ENCODE results near the gene SLC35E2B. TPM values are rescaled to one million over a fixed set of nuclear protein-coding genes. Genes with fewer than 3 reads are reported as not detected.

Gene SLC35E2B
- total RNA-seq, 1 experiment from 2014 or later = 26.4 TPM

DNA sequence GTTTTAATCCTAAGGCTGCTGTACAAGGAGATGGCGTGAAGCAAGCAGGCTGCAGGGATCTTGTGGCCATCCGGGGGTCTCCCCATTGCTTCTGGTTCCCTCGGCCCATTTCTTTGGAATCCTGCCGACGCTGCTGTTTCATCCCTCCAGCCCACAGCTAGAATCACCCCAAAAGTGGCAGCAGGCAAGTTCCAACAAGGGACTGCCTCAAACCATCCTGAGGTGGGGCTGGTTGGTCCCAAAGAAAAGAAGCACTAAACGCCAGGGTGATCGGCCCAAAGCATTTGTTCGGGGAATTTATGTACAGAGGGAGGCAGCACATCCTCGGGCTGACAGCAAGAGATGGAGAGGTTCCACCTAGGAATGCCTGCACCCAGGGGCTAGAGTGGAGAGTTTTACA is 81.8 kb downstream of the SLC35E2B start:
- TF ChIP-seq, protein P1, sequence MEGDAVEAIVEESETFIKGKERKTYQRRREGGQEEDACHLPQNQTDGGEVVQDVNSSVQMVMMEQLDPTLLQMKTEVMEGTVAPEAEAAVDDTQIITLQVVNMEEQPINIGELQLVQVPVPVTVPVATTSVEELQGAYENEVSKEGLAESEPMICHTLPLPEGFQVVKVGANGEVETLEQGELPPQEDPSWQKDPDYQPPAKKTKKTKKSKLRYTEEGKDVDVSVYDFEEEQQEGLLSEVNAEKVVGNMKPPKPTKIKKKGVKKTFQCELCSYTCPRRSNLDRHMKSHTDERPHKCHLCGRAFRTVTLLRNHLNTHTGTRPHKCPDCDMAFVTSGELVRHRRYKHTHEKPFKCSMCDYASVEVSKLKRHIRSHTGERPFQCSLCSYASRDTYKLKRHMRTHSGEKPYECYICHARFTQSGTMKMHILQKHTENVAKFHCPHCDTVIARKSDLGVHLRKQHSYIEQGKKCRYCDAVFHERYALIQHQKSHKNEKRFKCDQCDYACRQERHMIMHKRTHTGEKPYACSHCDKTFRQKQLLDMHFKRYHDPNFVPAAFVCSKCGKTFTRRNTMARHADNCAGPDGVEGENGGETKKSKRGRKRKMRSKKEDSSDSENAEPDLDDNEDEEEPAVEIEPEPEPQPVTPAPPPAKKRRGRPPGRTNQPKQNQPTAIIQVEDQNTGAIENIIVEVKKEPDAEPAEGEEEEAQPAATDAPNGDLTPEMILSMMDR (IDR thresholded peaks at IDR 0.05; ENCODE audit: insufficient read depth in 1 of 2, low read depth in 1 of 2, low read length in 1 of 2, severe bottlenecking in 1 of 2, unreplicated experiment in 1 of 2) = no peak
- H3K4me3 ChIP-seq (ENCODE audit: low read depth, low read length) = no peak overlapping the region
- H3K36me3 ChIP-seq (ENCODE audit: control insufficient read depth, insufficient read depth, low read length) = no peaks in the 10 kb centered on the region
- H3K27me3 Mint-ChIP-seq (ENCODE audit: insufficient read depth, unreplicated experiment) = no peaks in the 10 kb centered on the region
- ChIA-PET POLR2A (no interaction called here), CTCF (no interaction called here)
- peaks cover 23% of the 10 kb centered on the region for H3K36me3 Mint-ChIP-seq (ENCODE audit: insufficient read depth, unreplicated experiment)
- 0 out of 2 replicates have a peak, but pooled peaks cover 5% of the 10 kb centered on the region for H3K4me1 ChIP-seq
- no TSS peak for BruUV-seq (replicated peaks)
- H3K4me3 Mint-ChIP-seq (ENCODE audit: unreplicated experiment) = no peak overlapping the region
- H3K9me3 Mint-ChIP-seq (ENCODE audit: unreplicated experiment) = no peaks in the 10 kb centered on the region
- H3K9me3 ChIP-seq = no peaks in the 10 kb centered on the region
- no peak overlapping the region for H3K27ac Mint-ChIP-seq (ENCODE audit: unreplicated experiment)
- DNase-seq = no peak
- intact Hi-C loops (cut with micrococcal nuclease; ENCODE audit: unreplicated experiment) = no loop called here
- peaks cover 7% of the 10 kb centered on the region for H3K4me1 Mint-ChIP-seq (ENCODE audit: low read depth, unreplicated experiment)
- no peaks in the 10 kb centered on the region for H3K27me3 ChIP-seq (replicated peaks; ENCODE audit: control insufficient read depth, insufficient read depth, low read length)

DNA sequence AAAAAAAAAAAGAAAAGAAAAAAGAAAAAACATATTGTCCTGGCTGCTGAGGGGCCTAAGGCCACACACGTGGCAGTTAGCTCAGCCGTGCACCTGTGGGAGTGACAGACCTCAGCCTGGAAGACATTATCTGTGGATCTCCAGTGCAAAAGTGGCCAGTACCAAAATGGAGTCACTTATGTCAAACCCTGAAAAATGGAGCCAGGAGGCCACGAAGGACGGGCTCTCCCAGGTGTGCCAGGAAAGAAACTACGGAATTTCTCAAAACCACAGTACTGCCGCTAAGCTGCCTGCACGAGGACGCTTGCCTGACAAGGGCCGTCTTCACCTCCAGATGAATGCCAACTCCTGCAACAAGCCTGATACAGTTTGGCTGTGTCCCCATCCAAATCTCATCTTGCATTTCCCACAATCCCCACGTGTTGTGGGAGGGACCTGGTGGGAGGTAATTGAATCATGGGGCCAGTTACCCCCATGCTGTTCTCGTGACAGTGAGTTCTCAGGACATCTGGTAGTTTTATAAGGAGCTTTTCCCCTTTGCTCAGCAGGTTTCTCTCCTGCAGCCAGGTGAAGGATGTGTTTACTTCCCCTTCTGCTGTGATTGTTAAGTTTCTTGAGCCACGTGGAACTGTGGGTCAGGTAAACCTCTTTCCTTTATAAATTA is 82.6 kb downstream of the SLC35E2B start:
- H3K4me1 ChIP-seq = 0 out of 2 replicates have a peak, but pooled peaks cover 5% of the 10 kb centered on the region
- POLR2A ChIA-PET = no interaction called here
- TF ChIP-seq, protein P1 (IDR thresholded peaks at IDR 0.05; ENCODE audit: insufficient read depth in 1 of 2, low read depth in 1 of 2, low read length in 1 of 2, severe bottlenecking in 1 of 2, unreplicated experiment in 1 of 2) = no peak
- H3K4me3 Mint-ChIP-seq (ENCODE audit: unreplicated experiment) = no peak overlapping the region
- H3K4me3 ChIP-seq (ENCODE audit: low read depth, low read length) = no peak overlapping the region
- H3K27me3 Mint-ChIP-seq (ENCODE audit: insufficient read depth, unreplicated experiment) = no peaks in the 10 kb centered on the region
- CTCF ChIA-PET = no interaction called here
- no peaks in the 10 kb centered on the region for H3K27me3 ChIP-seq (replicated peaks; ENCODE audit: control insufficient read depth, insufficient read depth, low read length)
- peaks cover 7% of the 10 kb centered on the region for H3K4me1 Mint-ChIP-seq (ENCODE audit: low read depth, unreplicated experiment)
- no peak overlapping the region for H3K27ac Mint-ChIP-seq (ENCODE audit: unreplicated experiment)
- H3K9me3 Mint-ChIP-seq (ENCODE audit: unreplicated experiment) = no peaks in the 10 kb centered on the region
- no TSS peak for BruUV-seq (replicated peaks)
- DNase-seq = no peak
- intact Hi-C loops (cut with micrococcal nuclease; ENCODE audit: unreplicated experiment) = no loop called here
- peaks cover 15% of the 10 kb centered on the region for H3K36me3 Mint-ChIP-seq (ENCODE audit: insufficient read depth, unreplicated experiment)
- H3K9me3 ChIP-seq = no peaks in the 10 kb centered on the region
- no peaks in the 10 kb centered on the region for H3K36me3 ChIP-seq (ENCODE audit: control insufficient read depth, insufficient read depth, low read length)

Other genes starting within 250 kb of the SLC35E2B start
- gene ATAD3C, start 243.1 kb downstream of the SLC35E2B start, total RNA-seq (2022) = 0.84 and 0.95 TPM in 2 replicates
- gene ATAD3B, start 221.0 kb downstream of the SLC35E2B start, total RNA-seq (2022) = 48.1 and 54.7 TPM in 2 replicates
- 58.6 and 67.3 TPM in 2 replicates for gene ATAD3A, start 180.6 kb downstream of the SLC35E2B start, total RNA-seq (2022)
- gene TMEM240, start 152.2 kb downstream of the SLC35E2B start, total RNA-seq (2022) = 1.0 and 1.2 TPM in 2 replicates
- 91.5 and 96.2 TPM in 2 replicates for gene SSU72, start 117.9 kb downstream of the SLC35E2B start, total RNA-seq (2022)
- 13.6 and 15.6 TPM in 2 replicates for gene FNDC10, start 92.7 kb downstream of the SLC35E2B start, total RNA-seq (2022)
- 31.9 and 32.4 TPM in 2 replicates for gene MIB2, start 77.3 kb downstream of the SLC35E2B start, total RNA-seq (2022)
- gene MMP23B, start 60.6 kb downstream of the SLC35E2B start, total RNA-seq (2022) = 3.7 and 6.0 TPM in 2 replicates
- 29.3 and 30.2 TPM in 2 replicates for gene CDK11B, start 33.8 kb downstream of the SLC35E2B start, total RNA-seq (2022)
- 49.6 and 53.7 TPM in 2 replicates for gene CDK11A, start 31.6 kb upstream of the SLC35E2B start, total RNA-seq (2022)
- gene NADK, start 85.7 kb upstream of the SLC35E2B start, total RNA-seq (2022) = 76.7 and 85.8 TPM in 2 replicates
- 268 and 301 TPM in 2 replicates for gene GNB1, start 198.3 kb upstream of the SLC35E2B start, total RNA-seq (2022)
- gene CALML6, start 222.5 kb upstream of the SLC35E2B start, total RNA-seq (2022) = 1.2 and 1.4 TPM in 2 replicates
- 5.8 and 6.4 TPM in 2 replicates for gene TMEM52, start 226.5 kb upstream of the SLC35E2B start, total RNA-seq (2022)